Measurements from ENCODE around the gene CPLANE1. TPM values are rescaled to one million over a fixed set of nuclear protein-coding genes. Genes with fewer than 3 reads are reported as not detected.
"Not testable (repeated sequence)": the region's sequence is repeated elsewhere in the genome, so short reads cannot be mapped to it uniquely, and the experiment has no call there.

The CPLANE1 gene
- total RNA-seq, 1 experiment from 2014 or later = 4.6 TPM

- DNase-seq = no peak
- Histone ChIP-seq H3K27me3 (ENCODE audit: control insufficient read depth, insufficient read depth, low read length) (no peaks in the 10 kb centered on the region), H3K4me3 (ENCODE audit: insufficient read depth, low read depth, low read length) (no peak overlapping the region), H3K36me3 (replicated peaks; ENCODE audit: control insufficient read depth, insufficient read depth, low read length) (no peaks in the 10 kb centered on the region)
These were observed 22.8 kb downstream of the CPLANE1 start for GRCh38 chr5:37226377-37226776.

GRCh38 chr5:37222181-37222580 is 27.0 kb downstream of the CPLANE1 start:
- DNase-seq = no peak
- no peaks in the 10 kb centered on the region for H3K27me3 ChIP-seq (ENCODE audit: control insufficient read depth, insufficient read depth, low read length)
- H3K36me3 ChIP-seq (replicated peaks; ENCODE audit: control insufficient read depth, insufficient read depth, low read length) = no peaks in the 10 kb centered on the region
- H3K4me3 ChIP-seq (ENCODE audit: insufficient read depth, low read depth, low read length) = no peak overlapping the region

DNA sequence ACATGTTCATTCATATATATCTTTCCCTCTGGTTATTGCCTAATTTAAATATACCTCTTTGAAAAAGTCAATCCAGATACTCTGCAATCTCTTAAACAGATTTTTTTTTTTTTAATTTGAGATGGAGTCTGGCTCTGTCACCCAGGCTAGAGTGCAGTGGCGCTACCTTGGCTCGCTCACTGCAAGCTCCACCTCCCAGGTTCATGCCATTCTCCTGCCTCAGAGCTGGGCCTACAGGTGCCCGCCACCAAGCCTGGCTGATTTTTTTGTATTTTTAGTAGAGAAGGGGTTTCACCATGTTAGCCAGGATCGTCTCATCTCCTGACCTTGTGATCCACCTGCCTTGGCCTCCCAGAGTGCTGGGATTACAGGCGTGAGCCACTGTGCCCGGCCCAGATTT is 28.8 kb downstream of the CPLANE1 start:
- DNase-seq; H3K4me3 ChIP-seq (ENCODE audit: insufficient read depth, low read depth, low read length); H3K27me3 ChIP-seq (ENCODE audit: control insufficient read depth, insufficient read depth, low read length); H3K36me3 ChIP-seq (replicated peaks; ENCODE audit: control insufficient read depth, insufficient read depth, low read length): not testable (repeated sequence)

- H3K4me3 ChIP-seq (ENCODE audit: insufficient read depth, low read depth, low read length); H3K36me3 ChIP-seq (replicated peaks; ENCODE audit: control insufficient read depth, insufficient read depth, low read length); DNase-seq; H3K27me3 ChIP-seq (ENCODE audit: control insufficient read depth, insufficient read depth, low read length): not testable (repeated sequence)
These were observed 29.8 kb downstream of the CPLANE1 start for GRCh38 chr5:37219384-37219783.

DNA sequence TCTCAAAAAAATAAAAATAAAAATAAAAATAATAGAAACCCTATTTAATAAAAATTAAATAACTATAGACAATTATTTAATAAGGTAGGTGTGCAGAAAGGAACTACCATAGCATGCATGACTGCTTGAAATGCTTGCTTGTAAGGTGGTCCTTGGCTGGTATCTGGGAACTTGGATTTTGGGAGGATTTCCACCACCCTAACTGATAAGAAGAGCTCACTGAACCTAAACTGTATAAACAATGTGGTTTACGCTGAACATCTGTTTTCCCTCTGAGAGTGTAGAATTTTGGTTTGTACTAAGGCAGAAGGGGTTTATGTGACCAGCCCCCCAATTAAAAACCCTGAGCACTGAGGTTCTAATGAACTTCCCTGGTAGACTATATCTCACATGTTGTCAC is 31.2 kb downstream of the CPLANE1 start:
- H3K36me3 ChIP-seq (replicated peaks; ENCODE audit: control insufficient read depth, insufficient read depth, low read length) = no peaks in the 10 kb centered on the region

GRCh38 chr5:37214550-37214949 is 34.6 kb downstream of the CPLANE1 start:
- no peak for DNase-seq
- Histone ChIP-seq H3K27me3 (ENCODE audit: control insufficient read depth, insufficient read depth, low read length) (no peaks in the 10 kb centered on the region), H3K36me3 (replicated peaks; ENCODE audit: control insufficient read depth, insufficient read depth, low read length) (no peaks in the 10 kb centered on the region), H3K4me3 (ENCODE audit: insufficient read depth, low read depth, low read length) (no peak overlapping the region)

More for the DNA sequence above, 31.2 kb downstream of the CPLANE1 start:
- DNase-seq = no peak
- Histone ChIP-seq H3K27me3 (ENCODE audit: control insufficient read depth, insufficient read depth, low read length) (no peaks in the 10 kb centered on the region), H3K4me3 (ENCODE audit: insufficient read depth, low read depth, low read length) (no peak overlapping the region)

GRCh38 chr5:37212096-37212495 is 37.1 kb downstream of the CPLANE1 start:
- no peaks in the 10 kb centered on the region for H3K27me3 ChIP-seq (ENCODE audit: control insufficient read depth, insufficient read depth, low read length)
- no peak for DNase-seq
- H3K36me3 ChIP-seq (replicated peaks; ENCODE audit: control insufficient read depth, insufficient read depth, low read length) = no peaks in the 10 kb centered on the region
- H3K4me3 ChIP-seq (ENCODE audit: insufficient read depth, low read depth, low read length) = no peak overlapping the region

- H3K27me3 ChIP-seq (ENCODE audit: control insufficient read depth, insufficient read depth, low read length) = no peaks in the 10 kb centered on the region
- no peak overlapping the region for H3K4me3 ChIP-seq (ENCODE audit: insufficient read depth, low read depth, low read length)
- DNase-seq = no peak
- H3K36me3 ChIP-seq (replicated peaks; ENCODE audit: control insufficient read depth, insufficient read depth, low read length) = no peaks in the 10 kb centered on the region
These were observed 37.5 kb downstream of the CPLANE1 start for GRCh38 chr5:37211661-37212060.

- H3K4me3 ChIP-seq (ENCODE audit: insufficient read depth, low read depth, low read length) = no peak overlapping the region
- no peaks in the 10 kb centered on the region for H3K36me3 ChIP-seq (replicated peaks; ENCODE audit: control insufficient read depth, insufficient read depth, low read length)
- DNase-seq = peak; percentile 18
- H3K27me3 ChIP-seq (ENCODE audit: control insufficient read depth, insufficient read depth, low read length) = no peaks in the 10 kb centered on the region
These were observed 40.0 kb downstream of the CPLANE1 start for GRCh38 chr5:37208883-37209797.

GRCh38 chr5:37207802-37208201 is 41.4 kb downstream of the CPLANE1 start:
- H3K27me3 ChIP-seq (ENCODE audit: control insufficient read depth, insufficient read depth, low read length) = no peaks in the 10 kb centered on the region
- no peak for DNase-seq
- H3K36me3 ChIP-seq (replicated peaks; ENCODE audit: control insufficient read depth, insufficient read depth, low read length) = no peaks in the 10 kb centered on the region
- H3K4me3 ChIP-seq (ENCODE audit: insufficient read depth, low read depth, low read length) = no peak overlapping the region

DNA sequence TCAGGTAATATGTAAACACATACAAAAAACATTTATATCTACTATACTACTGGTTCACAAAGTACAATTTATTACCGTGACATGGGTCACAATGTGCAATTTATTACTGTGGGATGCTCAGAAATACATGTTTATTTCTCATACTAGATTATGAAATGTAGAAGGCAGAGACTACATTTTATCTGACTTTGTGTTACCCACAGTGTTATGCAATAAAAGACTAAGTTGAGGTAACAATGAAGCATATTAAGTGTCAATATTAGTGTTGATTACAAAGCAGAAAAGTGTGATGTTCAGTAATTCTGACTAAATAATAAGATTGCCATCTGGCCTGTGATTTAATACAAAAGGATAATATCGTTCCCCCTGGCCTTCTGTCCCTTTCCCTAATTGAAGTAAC is 42.4 kb downstream of the CPLANE1 start:
- Histone ChIP-seq H3K36me3 (replicated peaks; ENCODE audit: control insufficient read depth, insufficient read depth, low read length) (no peaks in the 10 kb centered on the region), H3K27me3 (ENCODE audit: control insufficient read depth, insufficient read depth, low read length) (no peaks in the 10 kb centered on the region), H3K4me3 (ENCODE audit: insufficient read depth, low read depth, low read length) (no peak overlapping the region)
- no peak for DNase-seq

GRCh38 chr5:37198842-37199241 is 50.3 kb downstream of the CPLANE1 start:
- no peak for DNase-seq
- Histone ChIP-seq H3K36me3 (replicated peaks; ENCODE audit: control insufficient read depth, insufficient read depth, low read length) (no peaks in the 10 kb centered on the region), H3K4me3 (ENCODE audit: insufficient read depth, low read depth, low read length) (no peak overlapping the region), H3K27me3 (ENCODE audit: control insufficient read depth, insufficient read depth, low read length) (no peaks in the 10 kb centered on the region)

DNA sequence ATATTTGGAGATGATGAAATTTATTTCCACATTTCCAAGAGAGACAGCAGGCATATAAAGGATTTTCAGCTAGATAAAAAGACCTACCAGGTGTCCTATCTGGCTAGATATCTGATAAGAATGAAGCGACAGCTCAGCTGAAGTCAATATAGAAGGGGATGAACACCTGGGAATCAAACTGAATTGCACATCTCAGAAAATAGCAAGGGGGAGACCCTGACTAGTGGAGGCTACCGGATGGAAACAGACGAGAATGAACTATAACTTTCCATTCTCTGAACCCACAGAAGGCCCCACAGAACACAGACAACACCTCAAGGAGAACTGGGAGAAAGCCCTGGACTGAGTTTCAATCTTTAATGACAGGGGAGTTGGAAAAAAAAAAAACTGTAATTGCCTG is 51.1 kb downstream of the CPLANE1 start:
- Histone ChIP-seq H3K27me3 (ENCODE audit: control insufficient read depth, insufficient read depth, low read length) (no peaks in the 10 kb centered on the region), H3K36me3 (replicated peaks; ENCODE audit: control insufficient read depth, insufficient read depth, low read length) (no peaks in the 10 kb centered on the region), H3K4me3 (ENCODE audit: insufficient read depth, low read depth, low read length) (no peak overlapping the region)
- no peak for DNase-seq

- no peaks in the 10 kb centered on the region for H3K27me3 ChIP-seq (ENCODE audit: control insufficient read depth, insufficient read depth, low read length)
- H3K36me3 ChIP-seq (replicated peaks; ENCODE audit: control insufficient read depth, insufficient read depth, low read length) = no peaks in the 10 kb centered on the region
- no peak for DNase-seq
- H3K4me3 ChIP-seq (ENCODE audit: insufficient read depth, low read depth, low read length) = no peak overlapping the region
These were observed 51.7 kb downstream of the CPLANE1 start for GRCh38 chr5:37197340-37198050.

- H3K27me3 ChIP-seq (ENCODE audit: control insufficient read depth, insufficient read depth, low read length) = no peaks in the 10 kb centered on the region
- H3K4me3 ChIP-seq (ENCODE audit: insufficient read depth, low read depth, low read length) = no peak overlapping the region
- no peak for DNase-seq
- H3K36me3 ChIP-seq (replicated peaks; ENCODE audit: control insufficient read depth, insufficient read depth, low read length) = no peaks in the 10 kb centered on the region
These were observed 58.6 kb downstream of the CPLANE1 start for GRCh38 chr5:37190592-37190991.

Measured in H7 (cell line).